Smooth muscle cell (in vitro differentiated cells): ENCODE data around the gene TULP4. TPM values are rescaled to one million over a fixed set of nuclear protein-coding genes. Genes with fewer than 3 reads are reported as not detected.

Experiments
- DNase-seq: peaks from one replicate; lab custom pipeline; 2025; ENCODE audit not compliant: unreplicated experiment; lab: John Stamatoyannopoulos, UW
- H2AFZ ChIP-seq: fragments of 200-600 bp; sonication (generic); 2 replicates; pipeline ENCODE4 v1.6.0; 2016; ENCODE audit warnings: antibody characterized with exemption, low read depth, mild to moderate bottlenecking
- H3F3A ChIP-seq: fragments of 200-600 bp; sonication (generic); 2 replicates; pipeline ENCODE4 v1.6.0; 2017; ENCODE audit warnings: antibody characterized with exemption, low read depth
- H3K27ac ChIP-seq: fragments of 200-600 bp; sonication (generic); 2 replicates; pipeline ENCODE4 v1.5.1; 2016; ENCODE audit warnings: low read depth, mild to moderate bottlenecking
- H3K27me3 ChIP-seq: fragments of 200-600 bp; sonication (generic); 2 replicates; pipeline ENCODE4 v1.6.1; 2016; ENCODE audit warnings: low read depth, mild to moderate bottlenecking
- H3K36me3 ChIP-seq: fragments of 200-600 bp; sonication (generic); 2 replicates; pipeline ENCODE4 v1.5.1; 2016; ENCODE audit warnings: low read depth
- H3K4me1 ChIP-seq: fragments of 200-600 bp; sonication (generic); 2 replicates; pipeline ENCODE4 v1.5.1; 2016; ENCODE audit warnings: low read depth
- H3K4me2 ChIP-seq: fragments of 200-600 bp; sonication (generic); 2 replicates; pipeline ENCODE4 v1.6.0; 2016; ENCODE audit warnings: mild to moderate bottlenecking
- H3K4me3 ChIP-seq: fragments of 200-600 bp; sonication (generic); 2 replicates; pipeline ENCODE4 v1.5.1; 2016; ENCODE audit warnings: mild to moderate bottlenecking
- H3K79me2 ChIP-seq: fragments of 200-600 bp; sonication (generic); 2 replicates; pipeline ENCODE4 v1.6.0; 2016; ENCODE audit warnings: low read depth, mild to moderate bottlenecking
- H3K9ac ChIP-seq: fragments of 200-600 bp; sonication (generic); 2 replicates; pipeline ENCODE4 v1.6.0; 2016; ENCODE audit warnings: low read depth
- H3K9me3 ChIP-seq: fragments of 200-600 bp; sonication (generic); replicated peaks from 2 replicates; pipeline ENCODE4 v1.5.1; 2016; ENCODE audit warnings: low read depth
- H4K20me1 ChIP-seq: fragments of 200-600 bp; sonication (generic); 2 replicates; pipeline ENCODE4 v1.6.0; 2016; ENCODE audit warnings: low read depth
- WGBS: methylation state at CpG from one replicate; pipeline ENCODE4 v1.1.7; 2016; ENCODE audit warnings: low lambda C conversion rate; 5-methylcytosine and 5-hydroxymethylcytosine counted together
- polyA plus RNA-seq: library from polyadenylated mRNA; unstranded; fragments of >200 nt; fragmentation: Nextera tagmentation; extraction: Ambion mirVana; gene quantifications from 2 replicates; pipeline ENCODE4 v1.2.1, GENCODE V29; 2016
- total RNA-seq: library from RNA; depleted of rRNA; stranded (reverse); fragments of >200 nt; gene quantifications from 2 replicates; pipeline ENCODE4 v1.2.3, GENCODE V29; 2014
- TF ChIP-seq, protein P1 (sequence below): fragments of 200-600 bp; sonication (generic); IDR thresholded peaks from 2 replicates; pipeline ENCODE4 v1.5.1; 2017; ENCODE audit warnings: borderline replicate concordance, mild to moderate bottlenecking, antibody characterized with exemption; ENCODE audit not compliant: insufficient read depth, poor library complexity, severe bottlenecking

The TULP4 gene
- total and polyA plus RNA-seq, 2 experiments from 2014 or later = 16.1 to 85.0 TPM

- DNase-seq = no peak
- 98% methylated on average over 5 of the region's 5 CpGs for WGBS
Measured at GRCh38 chr6:158508450-158508849, 196.2 kb downstream of the TULP4 start.

GRCh38 chr6:158509465-158509864, 197.2 kb downstream of the TULP4 start:
- TF ChIP-seq, protein P1, sequence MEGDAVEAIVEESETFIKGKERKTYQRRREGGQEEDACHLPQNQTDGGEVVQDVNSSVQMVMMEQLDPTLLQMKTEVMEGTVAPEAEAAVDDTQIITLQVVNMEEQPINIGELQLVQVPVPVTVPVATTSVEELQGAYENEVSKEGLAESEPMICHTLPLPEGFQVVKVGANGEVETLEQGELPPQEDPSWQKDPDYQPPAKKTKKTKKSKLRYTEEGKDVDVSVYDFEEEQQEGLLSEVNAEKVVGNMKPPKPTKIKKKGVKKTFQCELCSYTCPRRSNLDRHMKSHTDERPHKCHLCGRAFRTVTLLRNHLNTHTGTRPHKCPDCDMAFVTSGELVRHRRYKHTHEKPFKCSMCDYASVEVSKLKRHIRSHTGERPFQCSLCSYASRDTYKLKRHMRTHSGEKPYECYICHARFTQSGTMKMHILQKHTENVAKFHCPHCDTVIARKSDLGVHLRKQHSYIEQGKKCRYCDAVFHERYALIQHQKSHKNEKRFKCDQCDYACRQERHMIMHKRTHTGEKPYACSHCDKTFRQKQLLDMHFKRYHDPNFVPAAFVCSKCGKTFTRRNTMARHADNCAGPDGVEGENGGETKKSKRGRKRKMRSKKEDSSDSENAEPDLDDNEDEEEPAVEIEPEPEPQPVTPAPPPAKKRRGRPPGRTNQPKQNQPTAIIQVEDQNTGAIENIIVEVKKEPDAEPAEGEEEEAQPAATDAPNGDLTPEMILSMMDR = no peak

More at GRCh38 chr6:158508450-158508849, 196.2 kb downstream of the TULP4 start:
- Histone ChIP-seq H3K4me1 (no peaks in the 10 kb centered on the region), H3K79me2 (no peaks in the 10 kb centered on the region), H3K4me3 (no peak overlapping the region), H3K27ac (no peak overlapping the region), H4K20me1 (no peaks in the 10 kb centered on the region), H3K9ac (no peak overlapping the region), H3K4me2 (no peak overlapping the region), H2AFZ (no peak overlapping the region), H3K9me3 (no peaks in the 10 kb centered on the region), H3K36me3 (no peaks in the 10 kb centered on the region), H3F3A (no peaks in the 10 kb centered on the region), H3K27me3 (no peaks in the 10 kb centered on the region)
- TF ChIP-seq, protein P1 = no peak

GRCh38 chr6:158512809-158513208, 200.5 kb downstream of the TULP4 start:
- no peaks in the 10 kb centered on the region for H3K9me3 ChIP-seq
- TF ChIP-seq, protein P1 = no peak
- 96% methylated on average over 4 of the region's 4 CpGs for WGBS

More at GRCh38 chr6:158509465-158509864, 197.2 kb downstream of the TULP4 start:
- Histone ChIP-seq H4K20me1 (no peaks in the 10 kb centered on the region), H3K4me1 (no peaks in the 10 kb centered on the region), H3K79me2 (no peaks in the 10 kb centered on the region), H3K9ac (no peak overlapping the region), H3K36me3 (no peaks in the 10 kb centered on the region), H3K4me3 (no peak overlapping the region), H3K9me3 (no peaks in the 10 kb centered on the region), H3K4me2 (no peak overlapping the region), H3K27me3 (no peaks in the 10 kb centered on the region), H2AFZ (no peak overlapping the region), H3F3A (no peaks in the 10 kb centered on the region), H3K27ac (no peak overlapping the region)
- 97% methylated on average over 11 of the region's 11 CpGs for WGBS
- no peak for DNase-seq

GRCh38 chr6:158514176-158514575, 201.9 kb downstream of the TULP4 start:
- no peak overlapping the region for H2AFZ ChIP-seq
- 94% methylated on average over 4 of the region's 4 CpGs for WGBS

More at GRCh38 chr6:158512809-158513208, 200.5 kb downstream of the TULP4 start:
- Histone ChIP-seq H3K4me3 (no peak overlapping the region), H3K27me3 (no peaks in the 10 kb centered on the region), H4K20me1 (no peaks in the 10 kb centered on the region), H3K9ac (no peak overlapping the region), H3K4me2 (no peak overlapping the region), H3K4me1 (no peaks in the 10 kb centered on the region), H2AFZ (no peak overlapping the region), H3K27ac (no peak overlapping the region), H3F3A (no peaks in the 10 kb centered on the region), H3K79me2 (no peaks in the 10 kb centered on the region), H3K36me3 (no peaks in the 10 kb centered on the region)
- DNase-seq = no peak

More at GRCh38 chr6:158514176-158514575, 201.9 kb downstream of the TULP4 start:
- DNase-seq = no peak
- no peaks in the 10 kb centered on the region for H3K27me3 ChIP-seq
- no peak overlapping the region for H3K4me3 ChIP-seq
- no peaks in the 10 kb centered on the region for H3K79me2 ChIP-seq
- TF ChIP-seq, protein P1 = no peak
- H3K4me2 ChIP-seq = no peak overlapping the region
- no peak overlapping the region for H3K9ac ChIP-seq
- H3K27ac ChIP-seq = no peak overlapping the region
- H3K36me3 ChIP-seq = no peaks in the 10 kb centered on the region
- H3K9me3 ChIP-seq = no peaks in the 10 kb centered on the region
- H3K4me1 ChIP-seq = peaks cover 6% of the 10 kb centered on the region
- H3F3A ChIP-seq = no peaks in the 10 kb centered on the region
- no peaks in the 10 kb centered on the region for H4K20me1 ChIP-seq
